Nucleus accumbens (tissue), 56 donors: ENCODE measurements around the gene GPRC5C.

Experiments used
- DNase-seq, 56 donors: peaks; one replicate each; lab custom pipeline; 2025; lab: John Stamatoyannopoulos, UW

The GPRC5C gene, protein sequence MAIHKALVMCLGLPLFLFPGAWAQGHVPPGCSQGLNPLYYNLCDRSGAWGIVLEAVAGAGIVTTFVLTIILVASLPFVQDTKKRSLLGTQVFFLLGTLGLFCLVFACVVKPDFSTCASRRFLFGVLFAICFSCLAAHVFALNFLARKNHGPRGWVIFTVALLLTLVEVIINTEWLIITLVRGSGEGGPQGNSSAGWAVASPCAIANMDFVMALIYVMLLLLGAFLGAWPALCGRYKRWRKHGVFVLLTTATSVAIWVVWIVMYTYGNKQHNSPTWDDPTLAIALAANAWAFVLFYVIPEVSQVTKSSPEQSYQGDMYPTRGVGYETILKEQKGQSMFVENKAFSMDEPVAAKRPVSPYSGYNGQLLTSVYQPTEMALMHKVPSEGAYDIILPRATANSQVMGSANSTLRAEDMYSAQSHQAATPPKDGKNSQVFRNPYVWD

GRCh38 chr17:74431568-74432423 lies at the start of gene GPRC5C:
Gene GPRC5C, plus strand, starts transcription at chr17:74432088. Its CDS starts 7,689 bp downstream, at chr17:74439777.
- peak in 29 of 56 donors; percentile 14 to 76 (median 40) for DNase-seq

GRCh38 chr17:74383141-74383540 lies 48.7 kb upstream of the GPRC5C start:
- DNase-seq = no peak

GRCh38 chr17:74385201-74385600 lies 46.7 kb upstream of the GPRC5C start:
- DNase-seq = no peak

DNA sequence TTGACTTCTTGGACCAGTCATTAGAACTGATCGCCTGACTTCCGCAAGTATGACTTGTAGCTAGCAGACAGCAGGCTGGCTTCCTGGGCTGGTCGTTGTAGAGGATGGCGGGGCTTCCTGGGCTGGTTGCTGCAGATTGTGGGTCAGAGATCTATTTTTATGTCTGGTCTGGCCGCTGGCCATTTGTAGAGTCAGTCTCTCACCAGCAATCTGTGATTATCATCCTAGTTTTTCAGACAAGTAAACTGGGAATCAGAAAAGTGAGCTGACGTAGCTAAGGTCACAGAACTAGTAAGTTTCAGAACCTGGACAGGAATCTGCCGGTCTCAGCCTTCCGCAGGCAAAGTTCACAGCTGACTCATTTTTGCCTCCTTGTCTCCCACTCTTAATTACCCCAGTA lies 45.5 kb upstream of the GPRC5C start:
- DNase-seq = peak in 2 of 56 donors; percentile 3 to 16

GRCh38 chr17:74387365-74388218 lies 44.3 kb upstream of the GPRC5C start:
- no peak for DNase-seq

DNA sequence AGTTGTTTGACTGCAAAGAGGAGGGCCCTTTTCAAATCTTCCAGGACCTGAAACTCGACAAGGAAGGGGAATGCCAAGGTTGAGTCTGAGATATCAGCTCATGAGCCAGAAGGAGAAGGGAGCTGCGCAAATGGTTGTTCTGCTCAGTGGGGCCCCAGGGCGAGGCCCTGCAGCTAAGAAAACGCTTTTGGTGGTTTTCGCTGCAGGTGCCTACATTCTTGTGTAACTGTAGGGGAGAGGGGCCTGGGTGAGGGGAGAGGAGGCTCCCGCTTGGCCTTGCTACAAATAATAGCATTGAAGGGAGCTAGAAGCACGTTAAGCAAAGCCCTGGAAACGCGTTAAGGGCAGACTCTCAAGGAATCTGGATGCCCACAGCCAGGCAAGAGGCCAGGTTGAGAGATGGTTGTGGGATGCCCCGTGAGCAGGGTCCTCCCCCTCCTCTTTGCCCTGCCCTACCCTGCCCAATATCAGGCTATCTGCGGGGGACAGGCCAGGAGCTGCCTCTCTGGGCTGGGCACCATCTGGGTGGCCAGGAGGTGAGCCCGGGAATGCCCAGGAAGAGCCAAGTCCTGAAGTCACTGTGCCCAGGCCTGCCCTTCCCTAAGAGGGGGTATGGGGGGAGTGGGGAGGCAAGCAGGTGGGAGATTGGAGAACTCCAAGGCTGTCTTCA lies 42.7 kb upstream of the GPRC5C start:
- no peak for DNase-seq

- no peak for DNase-seq
These were observed 41.8 kb upstream of the GPRC5C start for GRCh38 chr17:74389937-74390679.

DNA sequence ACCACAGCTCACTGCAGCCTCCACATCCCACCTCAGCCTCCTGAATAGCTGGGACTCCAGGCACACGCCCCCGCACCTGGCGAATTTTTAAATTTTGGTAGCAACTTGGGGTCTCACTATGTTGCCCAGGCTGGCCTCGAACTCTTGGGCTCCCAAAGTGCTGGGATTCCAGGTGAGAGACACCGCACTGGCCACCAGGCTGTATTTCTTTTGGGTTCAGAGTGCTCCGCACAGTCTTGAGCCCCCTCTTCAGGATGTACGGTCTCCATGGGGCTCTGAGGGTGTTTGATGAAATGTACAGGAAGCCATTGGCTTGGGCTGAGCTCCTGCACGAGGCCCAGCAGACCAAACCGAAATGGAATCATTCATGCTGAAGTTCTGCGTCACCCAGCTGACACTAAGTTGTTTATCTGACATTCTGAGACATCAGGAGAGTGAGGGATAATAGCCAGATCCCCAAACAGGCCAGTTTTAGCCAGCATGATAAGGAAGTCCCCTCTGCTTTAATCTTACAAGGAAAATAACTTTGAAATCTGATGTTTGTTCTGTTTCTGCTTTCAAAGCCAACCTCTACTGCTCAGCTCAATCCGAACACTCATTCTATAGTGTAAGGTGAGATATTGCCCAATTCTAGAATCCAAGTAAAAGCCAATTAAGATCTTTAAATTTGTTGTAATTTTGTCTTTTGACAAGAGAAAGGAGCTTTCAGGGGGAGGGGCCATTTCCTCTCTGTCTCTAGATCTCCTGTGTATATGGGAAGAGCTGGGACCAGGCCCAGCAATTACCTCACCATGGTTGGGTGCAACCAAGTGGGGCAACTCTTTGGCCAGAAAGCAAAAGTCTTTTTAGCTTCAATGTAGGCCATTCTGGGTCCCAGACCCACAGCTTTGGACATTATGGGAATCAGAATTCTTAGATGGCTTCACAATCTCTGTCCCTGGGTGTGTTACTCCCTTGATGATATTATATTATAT lies 40.9 kb upstream of the GPRC5C start:
- DNase-seq = no peak

- DNase-seq = no peak
These were observed 40.1 kb upstream of the GPRC5C start for GRCh38 chr17:74391771-74392170.

DNA sequence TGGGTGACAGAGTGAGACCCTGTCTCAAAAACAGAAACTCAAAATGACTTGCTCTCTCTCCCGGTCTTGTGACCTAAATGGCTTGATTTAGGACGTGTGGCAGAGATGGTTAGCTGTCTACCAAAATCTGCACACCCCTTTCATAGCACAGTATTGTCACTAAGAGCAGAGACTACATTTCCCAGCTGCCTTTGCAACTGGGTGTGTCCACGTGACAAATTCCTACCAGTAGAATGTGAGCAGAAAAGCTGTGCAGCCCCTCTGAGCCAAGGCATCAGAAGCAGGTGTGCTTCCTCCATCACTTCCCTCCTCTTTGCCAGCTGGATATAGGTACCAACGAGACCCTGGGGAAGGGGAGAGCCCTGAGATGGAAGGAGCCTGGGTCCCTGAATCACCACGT lies 39.0 kb upstream of the GPRC5C start:
- DNase-seq = no peak

DNA sequence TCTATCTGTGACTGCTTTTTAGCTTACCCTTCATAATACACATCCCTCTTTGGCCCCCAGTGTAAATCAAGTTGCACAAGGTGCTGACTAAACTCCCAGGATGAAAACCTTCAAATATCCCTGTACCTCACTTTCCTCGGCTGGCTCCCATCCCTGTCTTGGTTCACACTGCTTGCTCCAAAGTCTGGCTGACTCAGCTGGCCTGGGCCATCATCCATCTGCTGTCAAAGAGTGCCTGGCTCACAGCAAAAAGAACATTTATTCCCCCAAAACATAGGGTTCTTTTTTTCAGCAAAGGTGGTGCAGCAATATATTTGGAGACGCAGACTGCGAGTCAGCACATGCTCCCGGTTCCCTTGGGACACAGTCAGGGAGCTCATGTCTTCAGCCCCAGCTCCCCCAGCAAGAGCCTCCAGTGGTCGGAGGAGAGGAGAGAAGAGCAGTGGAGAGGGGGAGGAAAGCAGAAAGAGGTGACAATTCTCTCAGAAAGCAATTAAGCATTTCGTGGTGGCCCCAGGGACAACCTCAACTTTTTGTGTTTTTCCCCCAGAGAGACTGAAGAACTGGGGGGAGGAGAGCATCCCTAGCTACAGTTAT lies 38.4 kb upstream of the GPRC5C start:
- peak in 8 of 56 donors; percentile 4 to 32 (median 14) for DNase-seq

- no peak for DNase-seq
These were observed 37.5 kb upstream of the GPRC5C start for GRCh38 chr17:74394275-74394950.

GRCh38 chr17:74394977-74395376 lies 36.9 kb upstream of the GPRC5C start:
- no peak for DNase-seq

GRCh38 chr17:74396567-74396966 lies 35.3 kb upstream of the GPRC5C start:
- no peak for DNase-seq

DNA sequence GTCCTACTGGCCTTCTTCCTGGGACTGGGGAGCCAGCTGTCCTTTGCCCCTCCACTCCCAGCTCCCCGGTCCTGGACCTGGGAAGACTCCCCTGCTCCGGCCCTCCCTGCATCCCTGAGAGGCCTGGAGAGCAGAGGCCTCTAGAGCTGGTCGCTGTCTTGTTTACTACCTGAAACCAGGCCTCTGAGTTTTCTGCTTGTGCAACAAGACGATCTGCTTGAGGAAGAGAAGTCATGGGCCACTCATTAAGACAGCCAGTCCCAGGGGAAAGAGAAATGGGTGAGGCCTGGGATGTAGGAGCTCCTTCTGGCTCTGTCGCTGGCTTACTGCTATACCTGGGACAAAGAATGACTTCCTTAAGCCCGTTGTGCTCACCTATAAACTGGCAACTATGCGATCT lies 29.8 kb upstream of the GPRC5C start:
- DNase-seq = no peak

- DNase-seq = no peak
These were observed 28.3 kb upstream of the GPRC5C start for GRCh38 chr17:74403512-74404137.

DNA sequence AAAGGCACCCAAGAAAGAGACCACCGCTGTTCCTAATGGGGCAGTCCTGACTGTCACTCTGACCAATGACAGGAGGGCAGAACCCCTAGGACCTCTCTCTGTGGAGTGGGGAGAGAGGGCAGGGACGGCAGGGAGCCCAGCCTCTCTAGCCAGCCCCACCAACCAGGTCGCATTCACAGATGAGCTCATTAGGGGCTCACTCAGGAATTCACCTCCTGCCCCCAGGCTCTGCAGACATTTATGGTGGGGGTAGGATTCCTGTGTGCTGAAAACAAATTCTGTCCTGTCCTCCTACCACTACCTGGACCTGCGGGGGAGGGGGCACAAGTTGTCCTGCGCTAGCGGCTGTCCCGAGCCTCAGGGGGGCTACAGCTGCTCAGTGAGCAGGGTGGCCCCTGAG lies 27.7 kb upstream of the GPRC5C start:
- DNase-seq = no peak
